ENCODE measurements around the gene PGM5.

- no peak for TF ChIP-seq CTCF (IDR thresholded peaks at IDR 0.05)
- TF ChIP-seq POLR2A (IDR thresholded peaks at IDR 0.05) = no peak
These were observed 138.8 kb downstream of the PGM5 start for GRCh38 chr9:68495247-68495646.
